Measurements from ENCODE around the gene OPCML. TPM values are rescaled to one million over a fixed set of nuclear protein-coding genes. Genes with fewer than 3 reads are reported as not detected.

Gene OPCML
- total RNA-seq, 3 donors from 2014 or later (not counting 1 experiment from before 2014, with no cell fraction given): not detected

GRCh38 chr11:133408402-133408801 is 123.9 kb downstream of the OPCML start:
- H3K27me3 ChIP-seq (ENCODE audit: control insufficient read depth, insufficient read depth, low read length): no peaks in the 10 kb centered on the region
- H3K36me3 ChIP-seq (ENCODE audit: control insufficient read depth, insufficient read depth, low read length): no peaks in the 10 kb centered on the region
- no peak overlapping the region for H3K4me3 Mint-ChIP-seq
- TF ChIP-seq CTCF (IDR thresholded peaks at IDR 0.05): no peak
- intact Hi-C loops (cut with micrococcal nuclease): no loop called here
- ATAC-seq (no peak), DNase-seq (no peak)
- no peaks in the 10 kb centered on the region for H3K36me3 Mint-ChIP-seq
- no peaks in the 10 kb centered on the region for H3K27me3 Mint-ChIP-seq (ENCODE audit: low read depth in 2 of 2)
- H3K4me3 ChIP-seq (ENCODE audit: low read length): no peak overlapping the region
- peaks cover 0 to 4% of the 10 kb centered on the region in 2 donors for H3K9me3 Mint-ChIP-seq
- H3K27ac Mint-ChIP-seq: no peak overlapping the region
- H3K4me1 Mint-ChIP-seq: no peaks in the 10 kb centered on the region
- no peaks in the 10 kb centered on the region for H3K4me1 ChIP-seq (ENCODE audit: control insufficient read depth, insufficient read depth, low read length)
- 73% methylated on average over 3 of the region's 3 CpGs for WGBS (ENCODE audit: insufficient coverage)
- H3K9me3 ChIP-seq (ENCODE audit: control insufficient read depth, insufficient read depth, low read length): no peaks in the 10 kb centered on the region
- no peak overlapping the region for H3K27ac ChIP-seq (ENCODE audit: low read length)

DNA sequence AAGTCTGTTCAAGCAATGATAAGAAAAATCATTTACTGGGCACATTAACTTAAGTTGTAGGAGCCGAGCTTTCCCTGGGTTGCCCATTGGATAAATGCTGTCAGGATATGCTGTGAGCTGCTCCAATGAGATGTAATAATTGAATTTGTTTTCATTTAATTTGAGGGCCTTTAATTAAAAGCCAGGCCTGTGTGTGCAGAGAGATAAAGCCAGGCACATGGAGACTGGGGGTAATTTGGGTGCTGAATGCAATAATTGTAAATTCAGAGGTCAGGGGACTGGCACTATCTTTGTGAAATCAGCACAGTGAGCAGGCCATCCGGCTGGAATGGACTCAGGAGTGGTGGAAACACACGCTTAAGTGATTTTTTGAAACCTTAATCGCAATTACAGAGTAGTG is 125.8 kb downstream of the OPCML start:
- WGBS (ENCODE audit: insufficient coverage): 88% methylated on average over 4 of the region's 4 CpGs
- no peaks in the 10 kb centered on the region for H3K27me3 Mint-ChIP-seq (ENCODE audit: low read depth in 2 of 2)

DNA sequence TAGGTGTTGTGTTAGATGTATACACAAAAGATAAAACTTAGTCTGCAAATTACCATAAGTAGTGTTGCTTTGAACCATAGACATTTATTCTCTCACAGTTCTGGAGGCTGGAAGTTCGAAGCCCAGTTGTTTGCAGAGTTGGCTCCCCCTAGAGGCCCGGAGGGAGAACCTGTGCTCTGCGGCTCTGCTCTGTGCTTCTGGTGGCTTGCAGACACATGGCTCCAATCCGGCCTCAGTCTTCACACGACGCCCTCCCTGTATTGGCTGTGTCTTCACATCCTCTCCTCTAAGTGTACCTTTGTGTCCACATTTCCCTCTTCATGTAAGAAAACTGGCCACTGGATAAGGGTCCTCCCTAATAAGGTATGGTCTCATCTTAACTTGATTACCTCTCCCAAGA is 128.4 kb downstream of the OPCML start:
- H3K4me1 ChIP-seq (ENCODE audit: control insufficient read depth, insufficient read depth, low read length): no peaks in the 10 kb centered on the region
- H3K4me3 Mint-ChIP-seq: no peak overlapping the region
- H3K36me3 Mint-ChIP-seq: no peaks in the 10 kb centered on the region
- H3K27me3 ChIP-seq (ENCODE audit: control insufficient read depth, insufficient read depth, low read length): no peaks in the 10 kb centered on the region
- H3K9me3 Mint-ChIP-seq: peaks cover 0 to 2% of the 10 kb centered on the region in 2 donors
- intact Hi-C loops (cut with micrococcal nuclease): no loop called here
- H3K27ac ChIP-seq (ENCODE audit: low read length): no peak overlapping the region
- ATAC-seq (no peak), DNase-seq (no peak)
- no peak overlapping the region for H3K4me3 ChIP-seq (ENCODE audit: low read length)
- no peak for TF ChIP-seq CTCF (IDR thresholded peaks at IDR 0.05)
- H3K4me1 Mint-ChIP-seq: no peaks in the 10 kb centered on the region
- no peaks in the 10 kb centered on the region for H3K27me3 Mint-ChIP-seq (ENCODE audit: low read depth in 2 of 2)
- no peak overlapping the region for H3K27ac Mint-ChIP-seq
- H3K9me3 ChIP-seq (ENCODE audit: control insufficient read depth, insufficient read depth, low read length): no peaks in the 10 kb centered on the region
- 89% methylated on average over 6 of the region's 6 CpGs for WGBS (ENCODE audit: insufficient coverage)
- H3K36me3 ChIP-seq (ENCODE audit: control insufficient read depth, insufficient read depth, low read length): no peaks in the 10 kb centered on the region

More for the DNA sequence above, 125.8 kb downstream of the OPCML start:
- Mint-ChIP-seq H3K9me3 (peaks cover 0 to 2% of the 10 kb centered on the region in 2 donors), H3K27ac (no peak overlapping the region), H3K4me3 (no peak overlapping the region), H3K36me3 (no peaks in the 10 kb centered on the region), H3K4me1 (no peaks in the 10 kb centered on the region)
- Histone ChIP-seq H3K4me1 (ENCODE audit: control insufficient read depth, insufficient read depth, low read length) (no peaks in the 10 kb centered on the region), H3K27me3 (ENCODE audit: control insufficient read depth, insufficient read depth, low read length) (no peaks in the 10 kb centered on the region), H3K27ac (ENCODE audit: low read length) (no peak overlapping the region), H3K9me3 (ENCODE audit: control insufficient read depth, insufficient read depth, low read length) (no peaks in the 10 kb centered on the region), H3K4me3 (ENCODE audit: low read length) (no peak overlapping the region), H3K36me3 (ENCODE audit: control insufficient read depth, insufficient read depth, low read length) (no peaks in the 10 kb centered on the region)
- DNase-seq (no peak), ATAC-seq (no peak)
- no peak for TF ChIP-seq CTCF (IDR thresholded peaks at IDR 0.05)
- intact Hi-C loops (cut with micrococcal nuclease): no loop called here

GRCh38 chr11:133402551-133402950 is 129.8 kb downstream of the OPCML start:
- Histone ChIP-seq H3K4me1 (ENCODE audit: control insufficient read depth, insufficient read depth, low read length) (no peaks in the 10 kb centered on the region), H3K4me3 (ENCODE audit: low read length) (no peak overlapping the region), H3K27ac (ENCODE audit: low read length) (no peak overlapping the region), H3K27me3 (ENCODE audit: control insufficient read depth, insufficient read depth, low read length) (no peaks in the 10 kb centered on the region), H3K9me3 (ENCODE audit: control insufficient read depth, insufficient read depth, low read length) (no peaks in the 10 kb centered on the region), H3K36me3 (ENCODE audit: control insufficient read depth, insufficient read depth, low read length) (no peaks in the 10 kb centered on the region)
- WGBS (ENCODE audit: insufficient coverage): 81% methylated on average over 4 of the region's 4 CpGs
- Mint-ChIP-seq H3K27me3 (ENCODE audit: low read depth in 2 of 2) (no peaks in the 10 kb centered on the region), H3K4me1 (no peaks in the 10 kb centered on the region), H3K9me3 (peaks cover 0 to 2% of the 10 kb centered on the region in 2 donors), H3K36me3 (no peaks in the 10 kb centered on the region), H3K4me3 (no peak overlapping the region), H3K27ac (no peak overlapping the region)
- intact Hi-C loops (cut with micrococcal nuclease): no loop called here
- no peak for ATAC-seq
- no peak for TF ChIP-seq CTCF (IDR thresholded peaks at IDR 0.05)
- no peak for DNase-seq

Measured in natural killer cell (primary cell).